ENCODE measurements around the gene ZDHHC1.
"Not testable (repeated sequence)": the region's sequence is repeated elsewhere in the genome, so short reads cannot be mapped to it uniquely, and the experiment has no call there.

Gene ZDHHC1

DNA sequence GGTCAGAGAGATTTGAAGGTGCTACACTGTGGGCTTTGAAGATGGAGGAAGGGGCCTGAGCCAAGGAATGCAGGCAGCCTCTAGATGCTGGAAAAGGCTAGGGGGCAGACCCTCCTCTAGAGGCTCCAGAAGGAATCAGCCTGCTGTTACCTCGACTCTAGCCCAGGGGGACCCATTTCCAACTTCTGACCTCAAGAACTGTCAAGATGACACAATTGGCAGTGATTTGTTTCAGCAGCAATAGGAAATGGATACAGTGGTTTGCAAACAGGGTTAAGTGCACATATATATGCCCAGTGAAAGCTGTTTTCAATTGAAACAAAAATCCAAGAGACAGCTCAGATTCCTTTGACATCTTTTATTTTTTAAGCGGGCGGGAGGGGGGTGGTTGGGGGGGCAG, 3.7 kb upstream of the ZDHHC1 start (continued):
- TF ChIP-seq, protein P1, sequence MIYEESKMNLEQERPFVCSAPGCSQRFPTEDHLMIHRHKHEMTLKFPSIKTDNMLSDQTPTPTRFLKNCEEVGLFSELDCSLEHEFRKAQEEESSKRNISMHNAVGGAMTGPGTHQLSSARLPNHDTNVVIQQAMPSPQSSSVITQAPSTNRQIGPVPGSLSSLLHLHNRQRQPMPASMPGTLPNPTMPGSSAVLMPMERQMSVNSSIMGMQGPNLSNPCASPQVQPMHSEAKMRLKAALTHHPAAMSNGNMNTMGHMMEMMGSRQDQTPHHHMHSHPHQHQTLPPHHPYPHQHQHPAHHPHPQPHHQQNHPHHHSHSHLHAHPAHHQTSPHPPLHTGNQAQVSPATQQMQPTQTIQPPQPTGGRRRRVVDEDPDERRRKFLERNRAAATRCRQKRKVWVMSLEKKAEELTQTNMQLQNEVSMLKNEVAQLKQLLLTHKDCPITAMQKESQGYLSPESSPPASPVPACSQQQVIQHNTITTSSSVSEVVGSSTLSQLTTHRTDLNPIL (CRISPR knock-in tag; IDR thresholded peaks at IDR 0.05; ENCODE audit: low read depth) = no peak
- TF ChIP-seq ISL1 (CRISPR knock-in tag; IDR thresholded peaks at IDR 0.05) (no peak), PPARA (CRISPR knock-in tag; IDR thresholded peaks at IDR 0.05; ENCODE audit: borderline replicate concordance) (no peak), ZFP30 (CRISPR knock-in tag; IDR thresholded peaks at IDR 0.05) (no peak)

GRCh38 chr16:67419502-67419901, 3.2 kb upstream of the ZDHHC1 start:
- ATAC-seq = no peak
- no peak for TF ChIP-seq ISL1 (CRISPR knock-in tag; IDR thresholded peaks at IDR 0.05)

DNA sequence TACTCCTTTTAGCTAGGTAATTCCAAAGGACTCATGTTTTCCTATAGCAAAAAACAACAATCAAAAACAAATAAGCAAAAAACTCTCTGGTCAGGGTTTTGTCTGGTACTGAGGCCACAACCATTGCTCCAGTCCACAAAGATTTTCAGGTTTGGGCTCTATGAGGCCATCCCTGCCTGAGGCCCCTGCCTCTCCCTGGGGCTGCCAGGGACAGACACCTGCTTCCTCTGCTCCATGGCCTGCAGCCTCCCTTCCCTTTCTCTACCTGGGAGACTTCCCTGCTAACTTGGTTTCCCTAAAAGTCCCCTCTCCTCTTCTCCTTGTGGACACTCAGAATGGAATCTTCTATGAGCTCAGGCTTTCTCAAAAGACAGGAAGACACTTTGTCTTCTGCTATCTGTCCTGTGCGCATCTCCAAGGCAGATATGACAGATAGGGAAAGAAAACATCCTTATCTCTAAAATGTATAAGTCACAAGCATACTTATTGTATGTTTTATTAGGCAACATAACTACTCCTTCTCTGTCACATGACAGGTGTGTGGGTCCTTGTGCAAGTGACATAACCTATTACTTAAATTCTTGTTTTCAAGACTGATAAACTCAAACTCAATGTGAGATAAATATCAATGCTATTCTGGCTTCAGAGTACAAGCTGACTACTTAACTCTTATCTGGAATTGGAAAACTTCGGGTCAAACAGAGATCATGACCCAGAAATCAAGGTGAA, 1.2 kb upstream of the ZDHHC1 start:
- no peak for ATAC-seq
- TF ChIP-seq ZNF8 (CRISPR knock-in tag; IDR thresholded peaks at IDR 0.05) (no peak), RARB (CRISPR knock-in tag; IDR thresholded peaks at IDR 0.05) (no peak), GLIS3 (CRISPR knock-in tag; IDR thresholded peaks at IDR 0.05) (no peak), POU6F1 (CRISPR knock-in tag; IDR thresholded peaks at IDR 0.05; ENCODE audit: borderline replicate concordance, low read depth) (no peak), TOX (CRISPR knock-in tag; IDR thresholded peaks at IDR 0.05; ENCODE audit: borderline replicate concordance) (no peak), ARNTL (CRISPR knock-in tag; IDR thresholded peaks at IDR 0.05; ENCODE audit: borderline replicate concordance, low read depth) (no peak), CSRNP3 (CRISPR knock-in tag; IDR thresholded peaks at IDR 0.05) (no peak), OSR1 (CRISPR knock-in tag; IDR thresholded peaks at IDR 0.05) (no peak), ISL1 (CRISPR knock-in tag; IDR thresholded peaks at IDR 0.05) (no peak), ESRRG (CRISPR knock-in tag; IDR thresholded peaks at IDR 0.05) (no peak), BACH2 (CRISPR knock-in tag; IDR thresholded peaks at IDR 0.05; ENCODE audit: borderline replicate concordance) (no peak), ZC3H10 (CRISPR knock-in tag; IDR thresholded peaks at IDR 0.05) (no peak)
- TF ChIP-seq, protein P1 (CRISPR knock-in tag; IDR thresholded peaks at IDR 0.05; ENCODE audit: low read depth) = no peak
- TF ChIP-seq, protein P2, sequence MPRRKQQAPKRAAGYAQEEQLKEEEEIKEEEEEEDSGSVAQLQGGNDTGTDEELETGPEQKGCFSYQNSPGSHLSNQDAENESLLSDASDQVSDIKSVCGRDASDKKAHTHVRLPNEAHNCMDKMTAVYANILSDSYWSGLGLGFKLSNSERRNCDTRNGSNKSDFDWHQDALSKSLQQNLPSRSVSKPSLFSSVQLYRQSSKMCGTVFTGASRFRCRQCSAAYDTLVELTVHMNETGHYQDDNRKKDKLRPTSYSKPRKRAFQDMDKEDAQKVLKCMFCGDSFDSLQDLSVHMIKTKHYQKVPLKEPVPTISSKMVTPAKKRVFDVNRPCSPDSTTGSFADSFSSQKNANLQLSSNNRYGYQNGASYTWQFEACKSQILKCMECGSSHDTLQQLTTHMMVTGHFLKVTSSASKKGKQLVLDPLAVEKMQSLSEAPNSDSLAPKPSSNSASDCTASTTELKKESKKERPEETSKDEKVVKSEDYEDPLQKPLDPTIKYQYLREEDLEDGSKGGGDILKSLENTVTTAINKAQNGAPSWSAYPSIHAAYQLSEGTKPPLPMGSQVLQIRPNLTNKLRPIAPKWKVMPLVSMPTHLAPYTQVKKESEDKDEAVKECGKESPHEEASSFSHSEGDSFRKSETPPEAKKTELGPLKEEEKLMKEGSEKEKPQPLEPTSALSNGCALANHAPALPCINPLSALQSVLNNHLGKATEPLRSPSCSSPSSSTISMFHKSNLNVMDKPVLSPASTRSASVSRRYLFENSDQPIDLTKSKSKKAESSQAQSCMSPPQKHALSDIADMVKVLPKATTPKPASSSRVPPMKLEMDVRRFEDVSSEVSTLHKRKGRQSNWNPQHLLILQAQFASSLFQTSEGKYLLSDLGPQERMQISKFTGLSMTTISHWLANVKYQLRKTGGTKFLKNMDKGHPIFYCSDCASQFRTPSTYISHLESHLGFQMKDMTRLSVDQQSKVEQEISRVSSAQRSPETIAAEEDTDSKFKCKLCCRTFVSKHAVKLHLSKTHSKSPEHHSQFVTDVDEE (CRISPR knock-in tag; IDR thresholded peaks at IDR 0.05) = no peak
- TF ChIP-seq, protein P3, sequence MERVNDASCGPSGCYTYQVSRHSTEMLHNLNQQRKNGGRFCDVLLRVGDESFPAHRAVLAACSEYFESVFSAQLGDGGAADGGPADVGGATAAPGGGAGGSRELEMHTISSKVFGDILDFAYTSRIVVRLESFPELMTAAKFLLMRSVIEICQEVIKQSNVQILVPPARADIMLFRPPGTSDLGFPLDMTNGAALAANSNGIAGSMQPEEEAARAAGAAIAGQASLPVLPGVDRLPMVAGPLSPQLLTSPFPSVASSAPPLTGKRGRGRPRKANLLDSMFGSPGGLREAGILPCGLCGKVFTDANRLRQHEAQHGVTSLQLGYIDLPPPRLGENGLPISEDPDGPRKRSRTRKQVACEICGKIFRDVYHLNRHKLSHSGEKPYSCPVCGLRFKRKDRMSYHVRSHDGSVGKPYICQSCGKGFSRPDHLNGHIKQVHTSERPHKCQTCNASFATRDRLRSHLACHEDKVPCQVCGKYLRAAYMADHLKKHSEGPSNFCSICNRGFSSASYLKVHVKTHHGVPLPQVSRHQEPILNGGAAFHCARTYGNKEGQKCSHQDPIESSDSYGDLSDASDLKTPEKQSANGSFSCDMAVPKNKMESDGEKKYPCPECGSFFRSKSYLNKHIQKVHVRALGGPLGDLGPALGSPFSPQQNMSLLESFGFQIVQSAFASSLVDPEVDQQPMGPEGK (CRISPR knock-in tag; IDR thresholded peaks at IDR 0.05; ENCODE audit: borderline replicate concordance) = no peak

GRCh38 chr16:67415421-67415820, 856 bp downstream of the ZDHHC1 start:
- ATAC-seq = not testable (repeated sequence)

Data from SK-N-SH treated with all-trans-retinoic acid at 6 μM for 48 hours (cell line).